ENCODE results near the gene GNAZ.

- TF ChIP-seq POLR2AphosphoS5 (IDR thresholded peaks at IDR 0.05; ENCODE audit: low read depth, low read length) (no peak), TAF1 (IDR thresholded peaks at IDR 0.05; ENCODE audit: low read depth, low read length) (no peak)
Measured at GRCh38 chr22:23077627-23078461, 7.5 kb downstream of the GNAZ start.

Measured in GM12891 (cell line).